ENCODE measurements around the gene DNAJB5. TPM values are rescaled to one million over a fixed set of nuclear protein-coding genes. Genes with fewer than 3 reads are reported as not detected.

DNAJB5 gene
- polyA plus RNA-seq, 1 of the 3 experiments (the other 2 are of a cell fraction): 3.3 TPM

GRCh38 chr9:35001285-35001677 is 11.7 kb downstream of the DNAJB5 start:
- H3K9ac ChIP-seq: no peak overlapping the region
- H2AFZ ChIP-seq (ENCODE audit: low read depth): no peak overlapping the region
- no peaks in the 10 kb centered on the region for H3K79me2 ChIP-seq (ENCODE audit: insufficient read depth)
- TF ChIP-seq POLR2AphosphoS5 (IDR thresholded peaks at IDR 0.05; ENCODE audit: low read depth, low read length) (no peak), FOXJ3 (CRISPR knock-in tag; IDR thresholded peaks at IDR 0.05) (no peak), CTCF (IDR thresholded peaks at IDR 0.05) (no peak), RCOR1 (IDR thresholded peaks at IDR 0.05; ENCODE audit: low read length) (no peak), PBX3 (IDR thresholded peaks at IDR 0.05) (no peak), MXI1 (IDR thresholded peaks at IDR 0.05; ENCODE audit: low read depth, low read length) (no peak), MAX (IDR thresholded peaks at IDR 0.05; ENCODE audit: low read depth) (no peak)
- ChIA-PET POLR2A (interaction anchor here (0.6 kb wide), 1 partner anchor 12 kb away, joined by 3 read pairs; the partner anchor contains the start of gene DNAJB5), CTCF (interaction anchor here (0.8 to 2.2 kb wide), 4 partner anchors 10 to 552 kb away, joined by 3 to 7 read pairs (median 5); no protein-coding TSS in a partner anchor)
- H3K4me3 ChIP-seq (ENCODE audit: low read depth in 2 of 2, low read length in 1 of 2): no peak overlapping the region
- H3K27me3 ChIP-seq (ENCODE audit: insufficient read depth): no peaks in the 10 kb centered on the region
- H3K9me2 ChIP-seq: no peaks in the 10 kb centered on the region
- 86% methylated on average over 2 of the region's 2 CpGs for WGBS (ENCODE audit: low lambda C conversion rate)
- no peaks in the 10 kb centered on the region for H3K4me1 ChIP-seq (ENCODE audit: control insufficient read depth in 1 of 2, insufficient read depth in 2 of 2, low read depth in 1 of 2, low read length in 1 of 2)
- no peaks in the 10 kb centered on the region for H4K20me1 ChIP-seq (ENCODE audit: insufficient read depth)
- DNase-seq: no peak
- H3K4me2 ChIP-seq: no peak overlapping the region
- H3K27ac ChIP-seq (ENCODE audit: low read depth in 2 of 2, low read length in 1 of 2): no peak overlapping the region
- H3F3A ChIP-seq (replicated peaks; ENCODE audit: insufficient read depth): no peaks in the 10 kb centered on the region
- H3K9me3 ChIP-seq: no peaks in the 10 kb centered on the region
- H3K36me3 ChIP-seq (replicated peaks in 1 of 2; ENCODE audit: control insufficient read depth in 1 of 2, insufficient read depth in 2 of 2, low read length in 1 of 2): peaks cover 1 to 20% of the 10 kb centered on the region in 2 experiments

- POLR2A ChIA-PET: interaction anchor here (1.1 kb wide), 1 partner anchor 25 kb away, joined by 5 read pairs; no protein-coding TSS in a partner anchor
Observed at GRCh38 chr9:35001803-35002502, 12.4 kb downstream of the DNAJB5 start.

More at GRCh38 chr9:35001803-35002502, 12.4 kb downstream of the DNAJB5 start:
- Histone ChIP-seq H3F3A (replicated peaks; ENCODE audit: insufficient read depth) (no peaks in the 10 kb centered on the region), H3K4me2 (no peak overlapping the region), H3K27me3 (ENCODE audit: insufficient read depth) (no peaks in the 10 kb centered on the region), H2AFZ (ENCODE audit: low read depth) (no peak overlapping the region), H3K9me3 (no peaks in the 10 kb centered on the region), H3K27ac (ENCODE audit: low read depth in 2 of 2, low read length in 1 of 2) (no peak overlapping the region), H3K4me1 (ENCODE audit: control insufficient read depth in 1 of 2, insufficient read depth in 2 of 2, low read depth in 1 of 2, low read length in 1 of 2) (no peaks in the 10 kb centered on the region), H3K9me2 (no peaks in the 10 kb centered on the region), H3K4me3 (ENCODE audit: low read depth in 2 of 2, low read length in 1 of 2) (no peak overlapping the region), H3K36me3 (replicated peaks in 1 of 2; ENCODE audit: control insufficient read depth in 1 of 2, insufficient read depth in 2 of 2, low read length in 1 of 2) (peaks cover 0 to 14% of the 10 kb centered on the region in 2 experiments), H3K9ac (no peak overlapping the region), H3K79me2 (ENCODE audit: insufficient read depth) (no peaks in the 10 kb centered on the region), H4K20me1 (ENCODE audit: insufficient read depth) (no peaks in the 10 kb centered on the region)
- peak; percentile 0 for DNase-seq
- CTCF ChIA-PET: interaction anchor here (0.6 to 2.2 kb wide), 10 partner anchors 8 to 552 kb away, joined by 3 to 7 read pairs (median 3); no protein-coding TSS in a partner anchor
- TF ChIP-seq PBX3 (IDR thresholded peaks at IDR 0.05) (peak; percentile 17; the same call in 1 of the 2 replicates), FOSL2 (IDR thresholded peaks at IDR 0.05; ENCODE audit: borderline replicate concordance, low read depth) (no peak)
- 87% methylated on average over 2 of the region's 2 CpGs for WGBS (ENCODE audit: low lambda C conversion rate)
